Gastrocnemius medialis (tissue), 4 donors: ENCODE measurements around the gene PLP2.

Experiments
- POLR2A ChIP-seq, 2 donors: fragments of 450-650 bp; IDR thresholded peaks; one replicate each; pipeline ENCODE4 v1.6.1; 2017; ENCODE audit warnings: antibody characterized with exemption in 2 of 2, mild to moderate bottlenecking in 2 of 2, moderate library complexity in 2 of 2
- TF ChIP-seq, protein P1 (sequence below), 5 experiments: fragments of 450-650 bp in 3 of 5; fragments of 200-600 bp in 2 of 5; sonication (generic) in 2 of 5; IDR thresholded peaks in 4 of 5; conservative IDR thresholded peaks in 1 of 5; 1 replicate in 4 of 5; 2 replicates in 1 of 5; pipeline ENCODE4 v1.5.1; 2016 to 2019; ENCODE audit warnings: antibody characterized with exemption in 5 of 5, mild to moderate bottlenecking in 3 of 5, moderate library complexity in 3 of 5

DNA sequence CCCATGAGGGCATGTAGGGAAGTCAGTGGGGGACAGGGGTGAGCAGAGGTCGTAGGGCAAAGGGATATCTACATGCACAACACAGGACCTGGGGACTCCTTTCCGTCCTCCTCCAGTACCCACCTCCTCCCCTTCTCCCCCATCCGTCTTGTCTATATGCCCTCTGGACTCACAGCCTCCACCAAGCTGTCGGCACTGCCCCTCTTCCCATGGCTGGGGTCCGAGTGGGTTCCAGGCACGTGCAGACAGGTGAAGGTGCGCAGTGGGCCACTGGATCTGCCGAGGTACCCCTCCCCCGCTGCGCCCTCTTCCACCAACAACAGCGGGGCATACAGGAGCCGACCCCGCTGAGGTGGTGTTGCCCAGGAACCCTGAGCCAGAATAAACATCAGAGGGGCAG, 33.7 kb downstream of the PLP2 start:
- TF ChIP-seq, protein P1, sequence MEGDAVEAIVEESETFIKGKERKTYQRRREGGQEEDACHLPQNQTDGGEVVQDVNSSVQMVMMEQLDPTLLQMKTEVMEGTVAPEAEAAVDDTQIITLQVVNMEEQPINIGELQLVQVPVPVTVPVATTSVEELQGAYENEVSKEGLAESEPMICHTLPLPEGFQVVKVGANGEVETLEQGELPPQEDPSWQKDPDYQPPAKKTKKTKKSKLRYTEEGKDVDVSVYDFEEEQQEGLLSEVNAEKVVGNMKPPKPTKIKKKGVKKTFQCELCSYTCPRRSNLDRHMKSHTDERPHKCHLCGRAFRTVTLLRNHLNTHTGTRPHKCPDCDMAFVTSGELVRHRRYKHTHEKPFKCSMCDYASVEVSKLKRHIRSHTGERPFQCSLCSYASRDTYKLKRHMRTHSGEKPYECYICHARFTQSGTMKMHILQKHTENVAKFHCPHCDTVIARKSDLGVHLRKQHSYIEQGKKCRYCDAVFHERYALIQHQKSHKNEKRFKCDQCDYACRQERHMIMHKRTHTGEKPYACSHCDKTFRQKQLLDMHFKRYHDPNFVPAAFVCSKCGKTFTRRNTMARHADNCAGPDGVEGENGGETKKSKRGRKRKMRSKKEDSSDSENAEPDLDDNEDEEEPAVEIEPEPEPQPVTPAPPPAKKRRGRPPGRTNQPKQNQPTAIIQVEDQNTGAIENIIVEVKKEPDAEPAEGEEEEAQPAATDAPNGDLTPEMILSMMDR (IDR thresholded peaks at IDR 0.05 in 4 of 5, conservative IDR thresholded peaks at IDR 0.05 in 1 of 5) = no peak
- no peak for TF ChIP-seq POLR2A (IDR thresholded peaks at IDR 0.05)
